ENCODE results near the gene DOK3. TPM values are rescaled to one million over a fixed set of nuclear protein-coding genes. Genes with fewer than 3 reads are reported as not detected.

The DOK3 gene
- polyA plus RNA-seq, 3 donors, result 62.8 to 196 (median 98.3) TPM

- peak overlapping the region; percentile 94 to 98 for H3K4me3 Mint-ChIP-seq
- peak overlapping the region in 1 of 3 experiments; percentile 98 for H3K4me3 ChIP-seq (replicated peaks in 1 of 3; ENCODE audit: low read depth in 2 of 3, low read length in 3 of 3)
- peak overlapping the region; percentile 99 for H3K4me2 ChIP-seq (replicated peaks; ENCODE audit: extremely low read depth, low read length, poor library complexity, severe bottlenecking)
- TF ChIP-seq CTCF (IDR thresholded peaks at IDR 0.05), result no peak
- H2AFZ ChIP-seq (ENCODE audit: insufficient read depth, low read depth, low read length, poor library complexity, severe bottlenecking), result no peak overlapping the region
- H3K36me3 ChIP-seq (replicated peaks in 1 of 2; ENCODE audit: control insufficient read depth in 1 of 2, insufficient read depth in 2 of 2, low read length in 2 of 2), result peaks cover 57 to 64% of the 10 kb centered on the region in 2 donors
- no peaks in the 10 kb centered on the region for H3K9me3 ChIP-seq (replicated peaks in 1 of 2; ENCODE audit: control insufficient read depth in 1 of 2, insufficient read depth in 1 of 2, low read length in 2 of 2)
- peaks cover 0 to 2% (median 0%) of the 10 kb centered on the region in 3 donors for H3K27me3 Mint-ChIP-seq (ENCODE audit: low read depth in 3 of 3)
- intact Hi-C loops (cut with micrococcal nuclease), result loop anchor here in 1 of 2 donors (5.0 kb wide), 1 partner anchor 37 kb away; the partner anchor contains the start of gene FAM193B
- no peaks in the 10 kb centered on the region for H3K27me3 ChIP-seq (ENCODE audit: control insufficient read depth in 2 of 2, insufficient read depth in 2 of 2, low read length in 2 of 2)
- peaks cover 11% of the 10 kb centered on the region for H4K20me1 ChIP-seq (ENCODE audit: insufficient read depth, low read length)
- peak overlapping the region; percentile 91 for H3K9ac ChIP-seq (ENCODE audit: insufficient read depth, low read length, poor library complexity, severe bottlenecking)
- peaks cover 0 to 2% (median 0%) of the 10 kb centered on the region in 7 donors for H3K9me3 Mint-ChIP-seq
- peaks cover 37% of the 10 kb centered on the region for H3K4me1 Mint-ChIP-seq
- H3K36me3 Mint-ChIP-seq, result peaks cover 64 to 68% of the 10 kb centered on the region in 2 donors
- no peak for DNase-seq
- H3K79me2 ChIP-seq (ENCODE audit: insufficient read depth, low read length), result peaks cover 39% of the 10 kb centered on the region
- peaks cover 31 to 47% of the 10 kb centered on the region in 2 donors for H3K4me1 ChIP-seq (ENCODE audit: control insufficient read depth in 1 of 2, insufficient read depth in 2 of 2, low read length in 2 of 2)
- WGBS (ENCODE audit: insufficient coverage), result no CpG with 5 or more reads among the region's 7 CpGs
- H3K27ac ChIP-seq (ENCODE audit: low read depth in 1 of 2, low read length in 2 of 2), result peak overlapping the region in 1 of 2 donors; percentile 92
- peak overlapping the region in 4 of 7 donors; percentile 31 to 96 (median 74) for H3K27ac Mint-ChIP-seq
Observed at GRCh38 chr5:177515580-177515979, 6.0 kb upstream of the DOK3 start.

GRCh38 chr5:177514541-177514940 lies 4.9 kb upstream of the DOK3 start:
- no peak overlapping the region for H2AFZ ChIP-seq (ENCODE audit: insufficient read depth, low read depth, low read length, poor library complexity, severe bottlenecking)
- Mint-ChIP-seq H3K27ac (peak overlapping the region in 1 of 7 donors; percentile 68), H3K27me3 (ENCODE audit: low read depth in 3 of 3) (peaks cover 0 to 5% (median 0%) of the 10 kb centered on the region in 3 donors), H3K4me3 (no peak overlapping the region), H3K36me3 (peaks cover 54 to 58% of the 10 kb centered on the region in 2 donors), H3K4me1 (peaks cover 47% of the 10 kb centered on the region), H3K9me3 (peaks cover 0 to 2% (median 0%) of the 10 kb centered on the region in 7 donors)
- peaks cover 47% of the 10 kb centered on the region for H3K79me2 ChIP-seq (ENCODE audit: insufficient read depth, low read length)
- DNase-seq, result no peak
- 97% methylated on average over 10 of the region's 11 CpGs for WGBS (ENCODE audit: insufficient coverage)
- H3K4me1 ChIP-seq (ENCODE audit: control insufficient read depth in 1 of 2, insufficient read depth in 2 of 2, low read length in 2 of 2), result peaks cover 41 to 57% of the 10 kb centered on the region in 2 donors
- no peak overlapping the region for H3K4me3 ChIP-seq (replicated peaks in 1 of 3; ENCODE audit: low read depth in 2 of 3, low read length in 3 of 3)
- no peak overlapping the region for H3K9ac ChIP-seq (ENCODE audit: insufficient read depth, low read length, poor library complexity, severe bottlenecking)
- H3K27ac ChIP-seq (ENCODE audit: low read depth in 1 of 2, low read length in 2 of 2), result no peak overlapping the region
- H3K9me3 ChIP-seq (replicated peaks in 1 of 2; ENCODE audit: control insufficient read depth in 1 of 2, insufficient read depth in 1 of 2, low read length in 2 of 2), result no peaks in the 10 kb centered on the region
- no peaks in the 10 kb centered on the region for H3K27me3 ChIP-seq (ENCODE audit: control insufficient read depth in 2 of 2, insufficient read depth in 2 of 2, low read length in 2 of 2)
- no peak overlapping the region for H3K4me2 ChIP-seq (replicated peaks; ENCODE audit: extremely low read depth, low read length, poor library complexity, severe bottlenecking)
- intact Hi-C loops (cut with micrococcal nuclease), result no loop called here
- no peak for TF ChIP-seq CTCF (IDR thresholded peaks at IDR 0.05)
- peaks cover 47 to 53% of the 10 kb centered on the region in 2 donors for H3K36me3 ChIP-seq (replicated peaks in 1 of 2; ENCODE audit: control insufficient read depth in 1 of 2, insufficient read depth in 2 of 2, low read length in 2 of 2)
- H4K20me1 ChIP-seq (ENCODE audit: insufficient read depth, low read length), result peaks cover 11% of the 10 kb centered on the region

Measured in CD14-positive monocyte (primary cell).